ENCODE measurements around the gene PEX16.
A peak's percentile ranks its signal among the peaks of the same experiment; 100 is the strongest.

Gene PEX16

DNA sequence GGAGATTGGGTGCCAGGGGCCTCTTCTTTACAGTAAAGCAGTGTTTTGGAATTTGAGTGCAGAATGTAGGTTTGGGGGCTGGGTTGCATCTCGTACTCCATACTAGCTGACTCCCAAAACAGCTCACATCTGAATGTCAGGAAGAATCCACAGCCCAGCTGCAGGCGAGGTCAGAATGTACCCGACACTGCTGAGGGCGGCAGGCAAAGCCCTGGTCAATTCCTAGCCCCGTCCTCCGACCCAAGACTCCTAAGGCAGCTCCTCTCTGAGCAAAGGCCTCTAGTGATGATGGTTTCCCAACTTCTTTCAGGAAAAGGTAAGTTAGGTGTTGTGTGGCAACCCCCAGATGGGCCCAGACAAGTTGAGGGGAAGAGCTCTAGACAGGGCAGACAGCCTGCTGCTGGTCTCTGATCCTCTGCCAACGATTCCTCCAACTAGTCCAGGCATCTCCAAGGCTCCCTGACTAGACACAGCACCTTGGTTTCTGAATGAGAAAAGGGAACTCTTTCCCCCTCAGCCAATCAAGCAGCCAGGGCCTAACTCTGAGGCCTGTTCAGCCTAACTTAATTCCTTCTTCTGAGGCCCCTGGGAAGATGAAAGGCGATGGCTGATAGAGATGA, 13.4 kb upstream of the PEX16 start:
- no peak for DNase-seq

DNA sequence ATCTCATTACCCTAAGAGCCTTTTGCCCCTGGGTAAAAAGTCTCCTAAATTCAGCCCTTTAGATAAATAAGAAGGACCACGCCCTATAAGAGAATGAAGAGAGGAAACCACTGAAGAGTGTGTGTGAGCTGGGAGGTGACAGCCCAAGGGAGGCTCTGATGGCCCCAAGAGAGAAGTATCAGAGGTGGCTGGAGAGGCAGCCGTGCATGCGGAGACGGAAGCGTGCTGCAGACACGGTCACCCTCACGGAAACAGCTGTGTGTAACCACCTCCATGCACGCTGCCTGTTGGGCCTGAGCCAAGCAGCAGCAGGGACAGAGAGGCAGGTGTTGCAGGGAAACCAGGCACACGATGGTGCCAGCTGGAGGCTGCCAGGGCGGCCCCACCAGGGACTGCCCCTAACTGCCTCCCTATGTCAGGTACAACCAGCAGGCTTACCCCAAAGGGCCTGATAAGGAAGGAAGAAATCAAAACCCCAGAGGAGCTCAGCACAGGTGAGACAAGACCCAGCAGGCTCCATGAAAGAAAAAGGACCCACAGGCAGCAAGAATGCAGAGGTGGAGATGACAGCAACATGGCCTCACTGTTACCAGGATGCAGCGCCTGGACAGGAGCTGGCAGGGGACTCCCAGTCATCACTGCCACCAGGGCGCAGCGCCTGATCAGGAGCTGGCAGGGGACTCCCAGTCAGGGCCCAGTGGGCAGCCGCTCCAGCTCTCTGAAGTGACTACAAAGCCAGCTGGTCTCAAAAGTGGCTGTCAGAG, 12.5 kb upstream of the PEX16 start:
- peak; percentile 44 for DNase-seq

DNA sequence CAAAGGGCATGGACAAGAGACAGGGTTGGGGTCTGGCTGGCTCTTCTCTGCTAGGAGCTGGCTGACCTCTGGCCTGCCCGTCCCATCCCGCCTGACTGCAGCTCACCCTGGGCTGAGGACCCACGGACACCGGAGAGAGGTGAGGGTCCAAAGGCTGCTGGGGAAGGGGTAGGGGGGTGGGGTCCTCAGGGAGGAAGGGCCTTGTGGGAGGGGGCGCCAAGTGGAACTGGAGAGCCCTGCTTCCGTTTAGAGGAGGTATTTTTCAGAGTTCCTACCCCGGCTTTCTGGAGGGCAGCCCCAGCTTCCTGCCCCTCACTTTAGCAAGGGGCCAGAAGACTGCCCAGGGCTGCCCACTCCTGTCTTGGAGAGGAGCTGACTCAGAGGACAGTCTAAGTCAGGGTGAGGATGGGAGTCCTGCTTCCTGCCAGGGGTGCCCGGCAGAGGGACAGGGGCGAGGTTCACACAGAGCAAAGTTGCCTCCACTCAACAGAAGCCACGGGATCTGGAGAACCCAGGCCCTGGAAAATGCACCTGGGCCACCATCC, 11.9 kb upstream of the PEX16 start:
- no peak for DNase-seq

GRCh38 chr11:45928535-45929215, 11.0 kb upstream of the PEX16 start:
- no peak for DNase-seq

- no peak for DNase-seq
These were observed 10.2 kb upstream of the PEX16 start for GRCh38 chr11:45927684-45928413.

DNA sequence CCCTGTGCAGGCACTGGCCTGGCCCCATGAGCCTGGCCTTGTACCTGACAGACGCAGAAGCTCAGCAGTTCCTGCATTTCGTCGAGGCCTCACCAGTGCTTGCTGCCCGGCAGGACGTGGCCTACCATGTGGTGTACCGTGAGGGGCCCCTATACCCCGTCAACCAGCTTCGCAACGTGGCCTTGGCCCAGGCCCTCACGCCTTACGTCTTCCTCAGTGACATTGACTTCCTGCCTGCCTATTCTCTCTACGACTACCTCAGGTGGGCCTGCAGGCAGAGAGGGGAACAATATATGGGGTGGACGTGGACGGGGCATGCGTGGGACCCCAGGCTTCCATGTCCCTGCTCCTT, 9.6 kb upstream of the PEX16 start:
- DNase-seq = no peak

- no peak for DNase-seq
These were observed 9.1 kb upstream of the PEX16 start for GRCh38 chr11:45926536-45927331.

DNA sequence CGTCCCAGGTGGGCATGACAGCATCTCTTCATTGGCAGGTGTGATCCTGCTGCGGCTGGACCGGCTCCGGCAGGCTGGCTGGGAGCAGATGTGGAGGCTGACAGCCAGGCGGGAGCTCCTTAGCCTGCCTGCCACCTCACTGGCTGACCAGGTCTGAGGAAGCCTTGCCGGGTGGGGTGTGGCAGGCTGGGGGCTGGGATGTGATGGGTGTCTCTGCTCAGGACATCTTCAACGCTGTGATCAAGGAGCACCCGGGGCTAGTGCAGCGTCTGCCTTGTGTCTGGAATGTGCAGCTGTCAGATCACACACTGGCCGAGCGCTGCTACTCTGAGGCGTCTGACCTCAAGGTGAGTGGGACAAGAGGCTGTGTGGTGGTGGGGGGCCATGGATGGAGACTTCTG, 8.3 kb upstream of the PEX16 start:
- no peak for DNase-seq

GRCh38 chr11:45925550-45925949, 7.9 kb upstream of the PEX16 start:
- DNase-seq = no peak

DNA sequence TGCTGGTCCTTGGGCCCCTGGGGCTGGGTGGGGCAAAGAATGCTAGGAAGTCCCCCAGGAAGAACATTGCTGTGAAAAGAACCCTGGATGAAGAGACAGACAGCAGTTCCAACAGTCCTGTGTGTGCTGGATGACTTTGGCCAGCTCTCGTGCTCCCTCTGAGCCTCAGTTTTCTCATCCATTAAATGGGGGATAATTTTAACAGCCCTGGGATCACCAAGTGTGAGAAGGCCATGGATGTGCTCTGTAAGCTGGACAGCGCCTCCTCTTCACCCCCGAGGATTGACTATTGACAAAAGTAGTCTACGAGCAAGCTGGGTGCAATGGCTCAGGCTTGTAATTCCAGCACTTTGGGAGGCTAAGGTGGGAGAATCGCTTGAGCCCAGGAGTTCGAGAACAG, 7.2 kb upstream of the PEX16 start:
- no peak for DNase-seq

GRCh38 chr11:45924036-45924915, 6.6 kb upstream of the PEX16 start:
- DNase-seq = peak; percentile 3

GRCh38 chr11:45922425-45923082, 4.9 kb upstream of the PEX16 start, which contains the start of gene LARGE2:
Gene LARGE2, plus strand, starts transcription at chr11:45922656. Its CDS starts 227 bp downstream, at chr11:45922883.
- peak; percentile 14 for DNase-seq

- peak; percentile 3 for DNase-seq
These were observed 4.1 kb upstream of the PEX16 start for GRCh38 chr11:45921561-45922424.

GRCh38 chr11:45920531-45921477, 3.1 kb upstream of the PEX16 start:
- no peak for DNase-seq

- no peak for DNase-seq
These were observed 2.3 kb upstream of the PEX16 start for GRCh38 chr11:45919806-45920530.

DNA sequence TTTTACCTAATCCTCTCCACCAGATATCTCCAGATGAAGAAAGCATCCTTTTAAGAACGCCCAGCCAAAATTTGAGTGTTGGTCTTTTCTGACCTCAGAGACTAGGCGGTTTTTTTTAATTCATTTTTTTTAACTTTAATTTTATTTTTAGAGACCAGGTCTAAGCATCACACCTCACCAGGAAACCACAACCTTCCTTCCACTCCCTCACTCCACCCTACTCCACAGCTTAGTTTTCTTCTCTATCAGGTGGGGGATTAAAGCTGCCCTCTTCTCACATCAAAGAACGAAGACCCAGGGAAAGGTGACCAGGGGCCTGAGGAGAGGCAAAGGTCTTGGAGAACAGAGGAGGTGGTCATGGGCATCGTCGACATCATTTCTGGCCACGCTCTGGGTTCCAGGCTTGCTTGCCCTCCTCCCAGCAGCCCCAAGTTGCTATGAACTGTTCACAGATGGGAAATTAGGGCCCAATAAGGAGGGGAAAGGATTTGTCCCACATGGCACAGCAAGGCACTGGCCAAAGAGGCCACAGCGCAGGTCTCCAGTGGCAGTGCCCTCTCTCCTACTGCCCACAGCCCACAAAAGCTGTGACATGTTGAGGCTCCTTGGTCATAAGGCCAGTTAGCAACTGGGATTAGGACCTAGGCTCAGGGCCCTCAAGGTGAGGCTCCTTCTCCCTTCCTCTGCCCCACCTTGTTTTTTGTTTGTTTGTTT, 1.4 kb upstream of the PEX16 start:
- DNase-seq = no peak

DNA sequence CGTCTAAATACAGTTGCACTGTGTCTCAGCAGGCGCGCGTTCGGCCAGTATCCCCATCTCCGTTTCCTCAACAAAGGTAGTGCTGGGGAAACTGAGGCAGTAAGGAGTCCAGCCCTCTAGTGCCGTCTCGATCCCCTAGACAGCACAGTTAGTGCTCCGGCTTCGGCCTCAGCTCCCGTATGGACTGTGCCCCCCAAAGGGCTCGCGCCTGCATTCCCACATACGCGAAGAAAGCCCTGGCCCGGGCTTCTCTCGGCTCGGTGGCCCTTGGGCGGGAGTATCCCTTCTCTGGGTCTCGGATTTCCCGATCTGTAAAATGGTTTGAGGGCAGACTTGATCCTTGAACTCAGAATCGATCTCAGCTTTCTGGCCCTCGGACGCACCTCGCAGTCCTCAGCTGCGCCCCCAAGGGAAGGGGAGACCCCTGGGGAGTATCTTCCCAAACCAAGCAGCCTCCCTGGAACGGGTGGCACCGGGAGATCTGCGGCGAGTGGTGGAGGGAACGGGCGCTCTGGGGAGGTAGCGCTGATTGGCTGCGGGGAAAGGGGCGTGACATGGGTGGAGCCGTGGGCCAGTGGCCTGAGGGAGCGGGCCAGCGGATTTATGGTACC, 759 bp upstream of the PEX16 start:
- peak; percentile 45 for DNase-seq
